HFFc6 (cell line): ENCODE results near the gene R3HCC1L. TPM values are rescaled to one million over a fixed set of nuclear protein-coding genes. Genes with fewer than 3 reads are reported as not detected.

Experiments
- DNase-seq: peaks from one replicate; pipeline ENCODE4 v3.0.0-alpha.2; 2018
- H3K27ac Mint-ChIP-seq: 2 replicates; pipeline ENCODE4 v1.8.0; 2020; ENCODE audit warnings: mild to moderate bottlenecking, mixed read lengths
- H3K27me3 Mint-ChIP-seq: 2 replicates; pipeline ENCODE4 v1.8.0; 2021; ENCODE audit warnings: mild to moderate bottlenecking, moderate library complexity, mixed read lengths; ENCODE audit not compliant: insufficient read depth
- H3K36me3 Mint-ChIP-seq: 2 replicates; pipeline ENCODE4 v1.8.0; 2021; ENCODE audit warnings: low read depth, mixed read lengths
- H3K4me1 Mint-ChIP-seq: 2 replicates; pipeline ENCODE4 v1.8.0; 2020; ENCODE audit warnings: low read depth, mixed read lengths
- H3K4me3 Mint-ChIP-seq: 2 replicates; pipeline ENCODE4 v1.8.0; 2020; ENCODE audit warnings: mild to moderate bottlenecking, moderate library complexity, mixed read lengths
- H3K9me3 Mint-ChIP-seq: 2 replicates; pipeline ENCODE4 v1.8.0; 2020; ENCODE audit warnings: mild to moderate bottlenecking, mixed read lengths
- CTCF ChIP-seq: fragments of 200-600 bp; sonication (generic); IDR thresholded peaks from 2 replicates; pipeline ENCODE4 v1.5.0; 2021; ENCODE audit warnings: antibody characterized with exemption, mild to moderate bottlenecking
- total RNA-seq, 6 experiments: library from RNA; stranded (reverse); fragmentation: NEBNext Ultra II Directional; extraction: Animal tissue kit (Norgen Biotek cat#: 25700); gene quantifications; 2 replicates in 1 of 6; 3 replicates in 5 of 6; pipeline ENCODE4 v1.2.3, GENCODE V29; 2021

R3HCC1L gene
- total RNA-seq, 6 experiments from 2014 or later: 7.4 to 8.1 (median 7.6) TPM

- H3K4me3 Mint-ChIP-seq: no peak overlapping the region
- no peaks in the 10 kb centered on the region for H3K9me3 Mint-ChIP-seq
- TF ChIP-seq CTCF: no peak
- H3K27me3 Mint-ChIP-seq: peaks cover 18% of the 10 kb centered on the region
- no peak for DNase-seq
- H3K4me1 Mint-ChIP-seq: no peaks in the 10 kb centered on the region
- H3K27ac Mint-ChIP-seq: no peak overlapping the region
- no peaks in the 10 kb centered on the region for H3K36me3 Mint-ChIP-seq
These were observed 33.1 kb upstream of the R3HCC1L start for GRCh38 chr10:98101366-98101765.

GRCh38 chr10:98104125-98104524, 30.3 kb upstream of the R3HCC1L start:
- H3K27me3 Mint-ChIP-seq: peaks cover 19% of the 10 kb centered on the region
- no peaks in the 10 kb centered on the region for H3K36me3 Mint-ChIP-seq
- no peaks in the 10 kb centered on the region for H3K4me1 Mint-ChIP-seq
- TF ChIP-seq CTCF: no peak
- no peak overlapping the region for H3K4me3 Mint-ChIP-seq
- H3K27ac Mint-ChIP-seq: no peak overlapping the region
- no peaks in the 10 kb centered on the region for H3K9me3 Mint-ChIP-seq
- no peak for DNase-seq

- Mint-ChIP-seq H3K27ac (no peak overlapping the region), H3K4me1 (no peaks in the 10 kb centered on the region), H3K36me3 (no peaks in the 10 kb centered on the region), H3K27me3 (peaks cover 28% of the 10 kb centered on the region), H3K9me3 (no peaks in the 10 kb centered on the region), H3K4me3 (no peak overlapping the region)
- no peak for TF ChIP-seq CTCF
- no peak for DNase-seq
These were observed 27.9 kb upstream of the R3HCC1L start for GRCh38 chr10:98106531-98106930.

GRCh38 chr10:98107644-98108430, 26.6 kb upstream of the R3HCC1L start:
- Mint-ChIP-seq H3K27me3 (peaks cover 28% of the 10 kb centered on the region), H3K9me3 (no peaks in the 10 kb centered on the region)

GRCh38 chr10:98110356-98110755, 24.1 kb upstream of the R3HCC1L start:
- peaks cover 44% of the 10 kb centered on the region for H3K27me3 Mint-ChIP-seq
- H3K4me3 Mint-ChIP-seq: no peak overlapping the region
- H3K27ac Mint-ChIP-seq: no peak overlapping the region
- no peak for TF ChIP-seq CTCF
- no peaks in the 10 kb centered on the region for H3K36me3 Mint-ChIP-seq
- no peak for DNase-seq
- no peaks in the 10 kb centered on the region for H3K4me1 Mint-ChIP-seq
- no peaks in the 10 kb centered on the region for H3K9me3 Mint-ChIP-seq

More at GRCh38 chr10:98107644-98108430, 26.6 kb upstream of the R3HCC1L start:
- Mint-ChIP-seq H3K27ac (no peak overlapping the region), H3K36me3 (no peaks in the 10 kb centered on the region), H3K4me3 (no peak overlapping the region), H3K4me1 (no peaks in the 10 kb centered on the region)
- TF ChIP-seq CTCF: no peak
- no peak for DNase-seq
